Hepatocyte (in vitro differentiated cells): ENCODE data around the gene SLC7A10. TPM values are rescaled to one million over a fixed set of nuclear protein-coding genes. Genes with fewer than 3 reads are reported as not detected.

ENCODE experiments used
- DNase-seq: peaks from one replicate; pipeline ENCODE4 v3.0.0-alpha.2; 2016; ENCODE audit warnings: low spot score
- H2AFZ ChIP-seq: fragments of 200-600 bp; sonication (generic); 2 replicates; pipeline ENCODE4 v1.6.0; 2016; ENCODE audit warnings: antibody characterized with exemption, mild to moderate bottlenecking
- H3K27ac ChIP-seq: fragments of 200-600 bp; sonication (generic); 2 replicates; pipeline ENCODE4 v1.5.1; 2016; ENCODE audit warnings: mild to moderate bottlenecking
- H3K27me3 ChIP-seq: fragments of 200-600 bp; sonication (generic); 2 replicates; pipeline ENCODE4 v1.6.1; 2016
- H3K36me3 ChIP-seq: fragments of 200-600 bp; sonication (generic); replicated peaks from 2 replicates; pipeline ENCODE4 v1.5.1; 2016; ENCODE audit warnings: low read depth; ENCODE audit not compliant: insufficient read depth
- H3K4me1 ChIP-seq: fragments of 200-600 bp; sonication (generic); 2 replicates; pipeline ENCODE4 v1.5.1; 2016; ENCODE audit warnings: mild to moderate bottlenecking, moderate library complexity; ENCODE audit not compliant: insufficient read depth
- H3K4me2 ChIP-seq: fragments of 200-600 bp; sonication (generic); 2 replicates; pipeline ENCODE4 v1.6.0; 2016
- H3K4me3 ChIP-seq: fragments of 200-600 bp; sonication (generic); 2 replicates; pipeline ENCODE4 v1.5.1; 2016; ENCODE audit warnings: mild to moderate bottlenecking
- H3K79me2 ChIP-seq: fragments of 200-600 bp; sonication (generic); 2 replicates; pipeline ENCODE4 v1.6.0; 2017; ENCODE audit warnings: mild to moderate bottlenecking
- H3K9me2 ChIP-seq: fragments of 200-600 bp; sonication (generic); replicated peaks from 2 replicates; pipeline ENCODE4 v1.6.0; 2017; ENCODE audit warnings: mild to moderate bottlenecking; ENCODE audit not compliant: insufficient read depth
- H3K9me3 ChIP-seq: fragments of 200-600 bp; sonication (generic); 2 replicates; pipeline ENCODE4 v1.5.1; 2016; ENCODE audit warnings: low read depth, mild to moderate bottlenecking
- H4K20me1 ChIP-seq: fragments of 200-600 bp; sonication (generic); 2 replicates; pipeline ENCODE4 v1.6.0; 2016; ENCODE audit warnings: mild to moderate bottlenecking; ENCODE audit not compliant: insufficient read depth, poor library complexity, severe bottlenecking
- CTCF ChIP-seq: fragments of 200-600 bp; sonication (generic); IDR thresholded peaks from 2 replicates; pipeline ENCODE4 v1.5.1; 2016; ENCODE audit warnings: antibody characterized with exemption, mild to moderate bottlenecking; ENCODE audit not compliant: poor library complexity
- EZH2 ChIP-seq: fragments of 200-600 bp; sonication (generic); IDR thresholded peaks from 2 replicates; pipeline ENCODE4 v1.6.1; 2016; ENCODE audit warnings: antibody characterized with exemption, mild to moderate bottlenecking, borderline replicate concordance
- EZH2phosphoT487 ChIP-seq: fragments of 200-600 bp; sonication (generic); IDR thresholded peaks from one replicate; pipeline ENCODE4 v1.6.1; 2018; ENCODE audit warnings: antibody characterized with exemption, mild to moderate bottlenecking, low read depth, moderate library complexity; ENCODE audit not compliant: unreplicated experiment, severe bottlenecking
- WGBS: methylation state at CpG from one replicate; pipeline ENCODE4 v1.1.6; 2016; ENCODE audit warnings: low lambda C conversion rate; ENCODE audit errors: missing lambda C conversion rate; 5-methylcytosine and 5-hydroxymethylcytosine counted together
- polyA plus RNA-seq: library from polyadenylated mRNA; unstranded; fragments of >200 nt; fragmentation: Nextera tagmentation; extraction: Ambion mirVana; gene quantifications from 2 replicates; pipeline ENCODE4 v1.2.1, GENCODE V29; 2016
- total RNA-seq: library from RNA; depleted of rRNA; stranded (reverse); fragments of >200 nt; gene quantifications from 2 replicates; pipeline ENCODE4 v1.2.3, GENCODE V29; 2014

The SLC7A10 gene
- total and polyA plus RNA-seq, 2 experiments from 2014 or later, result 5.5 to 7.3 TPM

DNA sequence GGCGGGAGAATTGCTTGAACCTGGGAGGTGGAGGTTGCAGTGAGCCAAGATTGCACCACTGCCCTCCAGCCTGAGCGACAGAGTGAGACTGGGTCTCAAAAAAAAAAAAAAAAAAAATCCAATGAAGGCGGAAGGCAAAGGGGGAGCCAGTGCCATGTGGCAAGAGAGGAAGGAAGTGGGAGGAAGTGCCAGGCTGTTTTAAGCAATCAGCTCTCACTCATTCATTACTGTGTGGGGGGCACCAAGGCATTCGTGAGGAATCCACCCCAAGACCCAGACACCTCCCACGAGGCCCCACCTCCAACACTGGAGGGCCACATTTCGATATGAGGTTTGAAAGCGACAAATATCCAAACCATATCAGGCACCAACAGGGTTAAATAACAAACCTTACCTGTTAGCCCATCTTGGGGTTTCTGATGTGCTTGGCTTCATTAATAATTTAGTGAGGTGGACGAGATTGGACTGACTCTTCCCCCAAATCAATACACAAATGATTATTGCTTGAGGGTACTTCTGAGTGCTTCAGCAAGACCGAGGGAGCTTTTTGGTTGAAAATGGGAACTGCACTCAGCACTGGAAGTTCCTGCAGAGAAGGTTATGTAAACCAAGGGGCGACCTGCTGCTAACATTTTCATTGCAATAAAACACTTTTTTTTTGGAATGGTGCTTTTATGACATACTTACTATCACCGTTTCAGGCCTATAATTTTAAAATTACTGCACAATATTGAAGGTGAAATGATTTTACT, 39.0 kb downstream of the SLC7A10 start:
- Histone ChIP-seq H3K27me3 (no peaks in the 10 kb centered on the region), H3K4me2 (no peak overlapping the region), H3K4me3 (no peak overlapping the region), H3K36me3 (no peaks in the 10 kb centered on the region), H3K79me2 (no peaks in the 10 kb centered on the region), H3K9me2 (no peaks in the 10 kb centered on the region), H4K20me1 (no peaks in the 10 kb centered on the region), H3K4me1 (no peaks in the 10 kb centered on the region), H2AFZ (no peak overlapping the region), H3K9me3 (no peaks in the 10 kb centered on the region), H3K27ac (no peak overlapping the region)
- WGBS, result 63% methylated on average over 11 of the region's 11 CpGs
- TF ChIP-seq EZH2, result no peak
- no peak for TF ChIP-seq EZH2phosphoT487
- no peak for TF ChIP-seq CTCF
- DNase-seq, result no peak

GRCh38 chr19:33177417-33177979, 48.2 kb downstream of the SLC7A10 start:
- H3K4me1 ChIP-seq, result peaks cover 8% of the 10 kb centered on the region
- no peaks in the 10 kb centered on the region for H3K36me3 ChIP-seq
- H3K79me2 ChIP-seq, result peaks cover 14% of the 10 kb centered on the region
- H3K4me3 ChIP-seq, result peak overlapping the region; percentile 21
- no peaks in the 10 kb centered on the region for H4K20me1 ChIP-seq
- peak overlapping the region; percentile 11 for H2AFZ ChIP-seq
- no peaks in the 10 kb centered on the region for H3K9me3 ChIP-seq
- WGBS, result 1% methylated on average over 26 of the region's 38 CpGs
- peak overlapping the region; percentile 41 for H3K27ac ChIP-seq
- peak overlapping the region; percentile 77 for H3K4me2 ChIP-seq
- H3K9me2 ChIP-seq, result no peaks in the 10 kb centered on the region
- TF ChIP-seq CTCF (peak; percentile 39), EZH2 (no peak), EZH2phosphoT487 (no peak)
- peak; percentile 86 for DNase-seq
- no peaks in the 10 kb centered on the region for H3K27me3 ChIP-seq

DNA sequence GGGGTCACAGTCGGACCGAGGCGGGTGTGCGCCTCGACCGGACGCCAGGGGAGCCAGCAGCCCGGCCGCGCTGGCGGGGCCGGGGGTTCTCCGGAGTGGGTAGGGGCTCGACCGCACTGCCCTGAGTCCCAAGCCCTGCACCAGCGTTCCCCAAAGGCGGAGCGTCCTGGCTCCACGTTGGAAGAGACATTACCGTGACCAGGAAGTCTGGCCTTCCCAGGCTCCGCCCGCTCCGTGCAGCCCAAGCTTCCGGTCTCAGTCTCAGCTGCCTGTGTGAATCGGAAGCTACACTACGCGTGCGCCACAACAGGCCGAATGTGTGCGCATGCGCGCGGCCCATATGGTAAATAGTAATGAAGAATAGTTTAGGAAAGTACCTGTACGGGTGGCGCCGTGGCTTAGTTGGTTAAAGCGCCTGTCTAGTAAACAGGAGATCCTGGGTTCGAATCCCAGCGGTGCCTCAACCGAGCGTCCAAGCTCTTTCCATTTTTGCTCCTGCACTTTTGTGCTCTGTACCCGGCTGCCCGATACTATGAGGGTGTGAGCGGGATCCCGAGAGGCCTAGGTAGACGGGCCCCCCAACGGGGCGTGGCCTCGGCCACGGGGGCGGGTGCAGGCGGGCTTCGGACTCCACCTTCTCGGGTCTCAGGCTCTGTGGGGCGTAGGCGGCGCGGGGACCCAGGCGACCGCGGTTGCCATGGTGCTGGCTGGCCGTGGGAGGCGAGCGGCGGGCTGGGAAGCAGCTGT, 48.8 kb downstream of the SLC7A10 start:
- no peaks in the 10 kb centered on the region for H3K9me3 ChIP-seq
- peak overlapping the region; percentile 61 for H2AFZ ChIP-seq
- WGBS, result 1% methylated on average over 47 of the region's 65 CpGs

More for the DNA sequence above, 48.8 kb downstream of the SLC7A10 start:
- H3K27me3 ChIP-seq, result no peaks in the 10 kb centered on the region
- H3K4me2 ChIP-seq, result peak overlapping the region; percentile 93
- TF ChIP-seq EZH2, result no peak
- peak overlapping the region; percentile 35 for H3K4me3 ChIP-seq
- H3K4me1 ChIP-seq, result peaks cover 8% of the 10 kb centered on the region
- H3K79me2 ChIP-seq, result peaks cover 14% of the 10 kb centered on the region
- H3K36me3 ChIP-seq, result no peaks in the 10 kb centered on the region
- peak overlapping the region; percentile 90 for H3K27ac ChIP-seq
- H4K20me1 ChIP-seq, result no peaks in the 10 kb centered on the region
- no peaks in the 10 kb centered on the region for H3K9me2 ChIP-seq
- peak; percentile 97 for DNase-seq
